ENCODE data around the gene MPZL3.

DNA sequence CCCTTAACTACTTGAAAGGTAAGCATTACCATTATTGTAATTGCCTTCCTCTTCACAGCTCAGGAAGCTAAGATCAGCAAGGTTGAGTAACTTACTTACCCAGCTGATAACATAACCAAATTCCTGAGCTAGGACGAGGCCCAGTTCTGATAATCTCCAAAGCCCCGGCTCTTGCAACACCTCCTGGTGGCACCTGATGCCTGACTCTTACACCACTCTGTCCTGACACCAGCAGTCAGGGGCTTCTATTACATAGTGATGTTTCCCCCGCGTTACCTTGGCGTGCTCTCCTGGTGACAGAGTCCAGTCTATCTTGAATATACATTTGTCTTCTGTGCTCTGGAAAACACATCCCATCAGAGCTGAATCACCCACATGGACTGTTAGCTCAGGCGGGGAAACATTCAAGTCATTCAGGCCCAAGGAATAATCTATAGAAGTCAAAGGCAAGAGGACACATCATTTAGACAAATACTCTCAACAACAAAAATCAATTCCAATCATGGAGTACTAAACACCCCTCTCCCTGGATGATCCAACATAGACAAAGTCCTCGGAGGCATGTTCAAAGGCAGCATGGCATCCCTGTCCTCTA, 39.9 kb downstream of the MPZL3 start:
- TF ChIP-seq, protein P1, sequence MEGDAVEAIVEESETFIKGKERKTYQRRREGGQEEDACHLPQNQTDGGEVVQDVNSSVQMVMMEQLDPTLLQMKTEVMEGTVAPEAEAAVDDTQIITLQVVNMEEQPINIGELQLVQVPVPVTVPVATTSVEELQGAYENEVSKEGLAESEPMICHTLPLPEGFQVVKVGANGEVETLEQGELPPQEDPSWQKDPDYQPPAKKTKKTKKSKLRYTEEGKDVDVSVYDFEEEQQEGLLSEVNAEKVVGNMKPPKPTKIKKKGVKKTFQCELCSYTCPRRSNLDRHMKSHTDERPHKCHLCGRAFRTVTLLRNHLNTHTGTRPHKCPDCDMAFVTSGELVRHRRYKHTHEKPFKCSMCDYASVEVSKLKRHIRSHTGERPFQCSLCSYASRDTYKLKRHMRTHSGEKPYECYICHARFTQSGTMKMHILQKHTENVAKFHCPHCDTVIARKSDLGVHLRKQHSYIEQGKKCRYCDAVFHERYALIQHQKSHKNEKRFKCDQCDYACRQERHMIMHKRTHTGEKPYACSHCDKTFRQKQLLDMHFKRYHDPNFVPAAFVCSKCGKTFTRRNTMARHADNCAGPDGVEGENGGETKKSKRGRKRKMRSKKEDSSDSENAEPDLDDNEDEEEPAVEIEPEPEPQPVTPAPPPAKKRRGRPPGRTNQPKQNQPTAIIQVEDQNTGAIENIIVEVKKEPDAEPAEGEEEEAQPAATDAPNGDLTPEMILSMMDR (IDR thresholded peaks at IDR 0.05), result no peak
- TF ChIP-seq EP300 (IDR thresholded peaks at IDR 0.05), result no peak
